Activated CD4-positive, alpha-beta T cell treated with anti-CD3 and anti-CD28 coated beads, Interleukin-2, amount 10 ng/mL, durations not matched to agents 7 days and 5 days (primary cell): ENCODE data around the gene WDR62. TPM values are rescaled to one million over a fixed set of nuclear protein-coding genes. Genes with fewer than 3 reads are reported as not detected.
"Not testable (repeated sequence)": the region's sequence is repeated elsewhere in the genome, so short reads cannot be mapped to it uniquely, and the experiment has no call there.

Experiments
- CTCF ChIA-PET: fragments of 350-600 bp; sonication (Branson Sonifier 250); formaldehyde crosslinking; loops from one replicate; lab custom pipeline; 2021; ENCODE audit warnings: antibody characterized with exemption; lab: Charles Lee
- POLR2A ChIA-PET: fragments of 350-600 bp; sonication (Branson Sonifier 250); formaldehyde crosslinking; loops from one replicate; lab custom pipeline; 2021; ENCODE audit warnings: antibody characterized with exemption; lab: Charles Lee
- DNase-seq: peaks from one replicate; pipeline ENCODE4 v3.0.0-alpha.2; 2020
- H3K27ac Mint-ChIP-seq: one replicate; pipeline ENCODE4 v1.8.0; 2021; ENCODE audit warnings: mild to moderate bottlenecking, moderate library complexity, mixed read lengths
- H3K27me3 Mint-ChIP-seq: one replicate; pipeline ENCODE4 v1.8.0; 2021; ENCODE audit warnings: mixed read lengths
- H3K36me3 Mint-ChIP-seq: one replicate; pipeline ENCODE4 v1.8.0; 2021; ENCODE audit warnings: low read depth, mixed read lengths
- H3K4me1 Mint-ChIP-seq: one replicate; pipeline ENCODE4 v1.8.0; 2021; ENCODE audit warnings: mixed read lengths
- H3K4me3 Mint-ChIP-seq: one replicate; pipeline ENCODE4 v1.8.0; 2021; ENCODE audit warnings: mild to moderate bottlenecking, moderate library complexity, mixed read lengths
- H3K9me3 Mint-ChIP-seq: one replicate; pipeline ENCODE4 v1.8.0; 2021; ENCODE audit warnings: mixed read lengths
- total RNA-seq, 2 experiments: library from RNA; stranded (reverse); gene quantifications; one replicate each; pipeline ENCODE4 v1.2.3, GENCODE V29; 2021

The WDR62 gene
- total RNA-seq, 2 experiments from 2014 or later = 33.4 to 37.1 TPM

- POLR2A ChIA-PET = no interaction called here
- no peak overlapping the region for H3K27ac Mint-ChIP-seq
- no peaks in the 10 kb centered on the region for H3K27me3 Mint-ChIP-seq
- H3K4me3 Mint-ChIP-seq = no peak overlapping the region
- peaks cover 45% of the 10 kb centered on the region for H3K36me3 Mint-ChIP-seq
- CTCF ChIA-PET = no interaction called here
- no peaks in the 10 kb centered on the region for H3K9me3 Mint-ChIP-seq
- H3K4me1 Mint-ChIP-seq = peaks cover 17% of the 10 kb centered on the region
- DNase-seq = no peak
These were observed 66.9 kb downstream of the WDR62 start for GRCh38 chr19:36121486-36122124.

GRCh38 chr19:36125557-36125956 is 70.9 kb downstream of the WDR62 start:
- Mint-ChIP-seq H3K27ac (peak overlapping the region; percentile 43), H3K4me3 (no peak overlapping the region), H3K4me1 (peaks cover 15% of the 10 kb centered on the region), H3K27me3 (no peaks in the 10 kb centered on the region), H3K9me3 (no peaks in the 10 kb centered on the region), H3K36me3 (peaks cover 22% of the 10 kb centered on the region)
- CTCF ChIA-PET = interaction anchor here (1.0 to 5.3 kb wide), 4 partner anchors 9 to 43 kb away, joined by 3 to 47 read pairs (median 10); partner anchors contain the start of genes POLR2I and TBCB
- DNase-seq = no peak
- POLR2A ChIA-PET = no interaction called here

DNA sequence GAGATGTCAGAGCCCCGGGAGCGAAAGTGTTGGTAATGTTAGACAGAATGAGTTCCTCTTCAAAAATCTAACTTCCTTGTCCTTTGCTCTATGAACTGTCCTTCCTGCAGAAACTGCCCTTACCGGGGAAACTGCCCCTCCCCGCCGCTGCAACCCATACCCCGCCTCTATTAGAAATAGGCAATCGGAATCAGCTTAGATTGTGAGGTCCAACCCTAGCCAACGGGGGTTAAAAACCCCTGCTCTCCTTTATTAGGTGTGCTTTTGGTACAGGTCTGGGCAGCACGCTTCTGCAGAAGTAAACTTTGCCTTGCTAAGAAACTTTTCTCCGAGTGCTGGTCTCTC is 73.7 kb downstream of the WDR62 start:
- peaks cover 32% of the 10 kb centered on the region for H3K4me1 Mint-ChIP-seq
- ChIA-PET POLR2A (interaction anchor here (1.0 to 1.4 kb wide), 2 partner anchors 12 to 14 kb away, joined by 3 to 4 read pairs; partner anchors contain the start of genes CAPNS1 and POLR2I), CTCF (interaction anchor here (0.6 to 5.3 kb wide), 23 partner anchors 8 to 1247 kb away, joined by 3 to 47 read pairs (median 5); partner anchors contain the start of genes CAPNS1, POLR2I, TBCB and ZNF146)
- peaks cover 17% of the 10 kb centered on the region for H3K36me3 Mint-ChIP-seq
- H3K4me3 Mint-ChIP-seq = peak overlapping the region; percentile 79
- H3K27ac Mint-ChIP-seq = peak overlapping the region; percentile 92
- DNase-seq = no peak
- no peaks in the 10 kb centered on the region for H3K9me3 Mint-ChIP-seq
- no peaks in the 10 kb centered on the region for H3K27me3 Mint-ChIP-seq

DNA sequence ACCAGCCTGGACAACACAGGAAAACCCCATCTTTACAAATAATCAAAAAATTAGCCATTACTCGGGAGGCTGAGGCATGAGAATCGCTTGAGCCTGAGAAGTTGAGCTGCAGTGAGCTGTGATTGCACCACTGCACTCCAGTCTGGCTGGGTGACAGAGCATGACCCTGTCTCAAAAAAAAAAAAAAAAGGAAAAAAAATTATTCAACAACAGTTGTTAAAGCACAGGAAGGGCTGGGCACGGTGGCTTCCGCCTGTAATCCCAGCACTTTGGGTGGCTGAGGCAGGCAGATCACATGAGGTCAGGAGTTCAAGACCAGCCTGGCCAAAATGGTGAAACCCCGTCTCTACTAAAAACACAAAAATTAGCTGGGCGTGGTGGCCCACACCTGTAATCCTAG is 76.5 kb downstream of the WDR62 start:
- H3K27ac Mint-ChIP-seq, POLR2A ChIA-PET, H3K27me3 Mint-ChIP-seq, H3K4me3 Mint-ChIP-seq, H3K9me3 Mint-ChIP-seq, H3K36me3 Mint-ChIP-seq, DNase-seq: not testable (repeated sequence)
- H3K4me1 Mint-ChIP-seq = peaks cover 45% of the 10 kb centered on the region
- CTCF ChIA-PET = interaction anchor here (0.6 to 2.6 kb wide), 3 partner anchors 8 to 41 kb away, joined by 3 to 12 read pairs (median 3); partner anchors contain the start of gene CAPNS1

- H3K27me3 Mint-ChIP-seq, H3K36me3 Mint-ChIP-seq, POLR2A ChIA-PET, DNase-seq, H3K9me3 Mint-ChIP-seq, H3K4me3 Mint-ChIP-seq, H3K27ac Mint-ChIP-seq: not testable (repeated sequence)
- peaks cover 44% of the 10 kb centered on the region for H3K4me1 Mint-ChIP-seq
- CTCF ChIA-PET = interaction anchor here (3.5 kb wide), 1 partner anchor 8 kb away, joined by 29 read pairs; no protein-coding TSS in a partner anchor
These were observed 80.2 kb downstream of the WDR62 start for GRCh38 chr19:36134867-36135266.

DNA sequence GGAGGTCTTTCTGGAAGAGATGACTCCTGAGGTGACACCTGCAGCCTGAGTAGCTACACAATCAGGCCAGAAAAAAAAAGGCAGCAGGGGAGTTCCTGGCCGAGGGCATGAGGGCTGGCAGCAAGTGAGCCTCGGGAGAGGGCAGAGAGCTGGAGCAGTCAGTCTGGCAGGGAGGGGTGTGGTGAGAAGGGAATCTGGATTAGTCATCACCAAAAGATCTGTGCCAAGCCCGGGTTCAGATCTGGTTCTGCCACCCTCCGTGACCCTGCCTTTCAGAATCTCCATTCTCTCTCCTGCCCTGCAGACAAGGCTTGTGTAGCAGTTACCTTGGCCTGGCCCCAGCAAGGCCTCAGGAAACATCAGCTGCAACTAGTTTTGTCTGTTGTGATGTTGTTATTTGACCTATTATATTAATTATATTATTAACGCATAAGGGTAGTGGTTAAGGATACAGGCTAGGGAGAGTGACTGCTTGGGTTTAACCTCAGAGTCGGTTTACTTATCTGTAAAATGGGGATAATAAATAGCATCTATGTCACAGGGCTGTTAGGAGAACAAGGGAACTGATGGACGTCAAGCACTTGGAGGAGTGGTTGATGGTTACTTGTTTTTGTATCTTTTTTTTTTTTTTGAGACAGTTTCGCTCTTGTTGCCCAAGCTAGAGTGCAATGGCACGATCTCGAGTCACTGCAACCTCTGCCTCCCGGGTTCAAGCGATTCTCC is 82.4 kb downstream of the WDR62 start:
- POLR2A ChIA-PET = no interaction called here

GRCh38 chr19:36139120-36139472 is 84.4 kb downstream of the WDR62 start:
- Mint-ChIP-seq H3K4me3 (peak overlapping the region; percentile 88), H3K27me3 (no peaks in the 10 kb centered on the region), H3K9me3 (no peaks in the 10 kb centered on the region), H3K36me3 (peaks cover 25% of the 10 kb centered on the region), H3K27ac (peak overlapping the region; percentile 95), H3K4me1 (peaks cover 37% of the 10 kb centered on the region)
- ChIA-PET POLR2A (no interaction called here), CTCF (interaction anchor here (1.2 to 2.9 kb wide), 3 partner anchors 9 to 35 kb away, joined by 3 to 12 read pairs (median 11); no protein-coding TSS in a partner anchor)
- DNase-seq = no peak

More for the DNA sequence above, 82.4 kb downstream of the WDR62 start:
- Mint-ChIP-seq H3K27ac (peak overlapping the region; percentile 60), H3K9me3 (no peaks in the 10 kb centered on the region), H3K36me3 (peaks cover 15% of the 10 kb centered on the region), H3K4me1 (peaks cover 46% of the 10 kb centered on the region), H3K4me3 (no peak overlapping the region), H3K27me3 (no peaks in the 10 kb centered on the region)
- DNase-seq = no peak
- CTCF ChIA-PET = interaction anchor here (3.5 kb wide), 1 partner anchor 10 kb away, joined by 29 read pairs; no protein-coding TSS in a partner anchor

DNA sequence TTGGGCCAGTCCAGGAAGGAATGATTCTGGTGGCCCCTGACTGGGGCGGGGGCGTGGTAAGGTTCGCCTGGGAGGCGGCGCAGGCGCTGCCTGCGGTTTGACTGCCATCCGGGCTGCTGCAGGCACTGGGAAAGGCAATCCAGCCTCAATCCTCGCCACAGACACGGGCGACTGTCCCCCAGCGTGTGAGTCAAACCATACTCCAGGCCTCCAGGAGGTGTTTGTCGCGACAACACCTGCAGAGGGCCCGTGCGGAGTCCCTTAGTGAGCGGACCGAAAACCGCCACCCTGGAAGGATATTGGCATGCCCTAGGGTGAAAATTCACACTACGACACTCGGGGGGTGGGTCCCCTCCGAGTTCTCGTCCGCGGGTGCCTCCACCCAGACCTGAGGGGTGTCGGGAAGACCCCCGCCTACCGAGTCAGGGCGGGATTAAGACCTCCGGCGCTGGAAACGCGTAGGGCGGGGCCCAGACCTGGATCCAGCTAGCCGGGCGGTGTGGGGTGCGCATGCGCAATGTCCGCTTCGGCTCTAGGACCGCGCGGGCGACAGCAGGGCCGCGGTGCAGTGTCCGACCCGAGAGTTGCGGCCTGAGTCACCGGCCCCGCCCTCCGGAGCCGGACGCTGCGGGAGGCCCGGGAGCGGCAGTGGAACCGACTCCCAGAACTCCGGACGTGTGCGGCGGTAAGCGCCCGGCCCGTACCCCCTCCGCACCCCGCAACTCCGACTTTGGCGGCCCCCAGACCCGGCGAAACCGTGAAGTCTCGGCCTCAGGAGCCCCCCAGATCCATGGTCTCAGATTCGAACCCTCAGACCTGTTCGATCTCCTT is 85.0 kb downstream of the WDR62 start, which contains the start of gene CAPNS1:
Gene CAPNS1, plus strand, starts transcription at position 594 of the 831 bp plus-strand sequence. CDS start 946 bp downstream, outside the sequence.
- H3K4me3 Mint-ChIP-seq = peak within 1 kb of the TSS; percentile 88
- H3K9me3 Mint-ChIP-seq = no peaks in the 10 kb centered on the region
- peak; percentile 91 for DNase-seq
- peaks cover 27% of the 10 kb centered on the region for H3K36me3 Mint-ChIP-seq
- ChIA-PET CTCF (interaction anchor here (0.9 to 2.9 kb wide), 4 partner anchors 10 to 34 kb away, joined by 3 to 12 read pairs (median 7); no protein-coding TSS in a partner anchor), POLR2A (interaction anchor here (0.6 to 1.1 kb wide), 2 partner anchors 11 to 72 kb away, joined by 3 to 4 read pairs; no protein-coding TSS in a partner anchor)
- H3K4me1 Mint-ChIP-seq = peaks cover 35% of the 10 kb centered on the region
- H3K27me3 Mint-ChIP-seq = no peaks in the 10 kb centered on the region
- peak within 1 kb of the TSS; percentile 95 for H3K27ac Mint-ChIP-seq

DNA sequence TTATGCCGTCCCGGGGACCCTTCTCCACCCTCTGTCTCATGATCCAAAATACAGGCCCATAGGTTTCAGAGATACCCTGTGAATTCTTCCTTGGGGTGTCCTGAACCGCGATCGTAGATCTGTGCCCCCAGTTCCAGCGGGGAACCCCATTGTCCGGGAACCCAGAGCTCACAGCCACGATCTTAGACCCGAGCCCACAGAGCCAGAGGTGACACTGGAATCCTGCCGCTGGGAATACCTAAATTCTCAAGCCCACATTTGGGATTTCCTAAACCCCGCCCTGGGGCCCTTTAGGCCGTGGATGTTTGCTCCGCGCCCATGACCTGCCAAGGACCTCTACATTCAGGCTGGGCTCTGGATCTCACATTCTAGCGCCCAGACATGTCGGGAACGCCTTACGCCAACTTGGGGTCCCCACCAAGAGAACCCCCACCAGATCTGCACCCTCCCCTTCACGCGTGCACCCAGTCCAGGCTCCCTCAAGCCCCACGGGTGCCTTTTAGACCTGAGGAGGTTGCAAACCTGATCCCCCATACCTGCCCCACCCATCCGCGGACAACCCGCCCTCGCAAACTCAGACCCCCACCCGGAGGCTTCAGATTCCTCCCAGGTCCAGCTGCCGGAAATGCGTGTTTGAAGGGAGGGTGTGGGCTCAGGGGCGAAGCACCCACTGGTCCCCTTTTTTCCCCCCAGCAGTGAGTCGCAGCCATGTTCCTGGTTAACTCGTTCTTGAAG is 85.8 kb downstream of the WDR62 start:
- ChIA-PET CTCF (interaction anchor here (0.9 to 2.9 kb wide), 4 partner anchors 10 to 33 kb away, joined by 3 to 12 read pairs (median 7); no protein-coding TSS in a partner anchor), POLR2A (interaction anchor here (0.6 to 1.1 kb wide), 2 partner anchors 12 to 71 kb away, joined by 3 to 4 read pairs; no protein-coding TSS in a partner anchor)
- Mint-ChIP-seq H3K4me1 (peaks cover 31% of the 10 kb centered on the region), H3K9me3 (no peaks in the 10 kb centered on the region), H3K27ac (peak overlapping the region; percentile 95), H3K4me3 (peak overlapping the region; percentile 88), H3K36me3 (peaks cover 31% of the 10 kb centered on the region), H3K27me3 (no peaks in the 10 kb centered on the region)
- DNase-seq = peak; percentile 58

- ChIA-PET POLR2A (no interaction called here), CTCF (interaction anchor here (0.6 to 2.7 kb wide), 2 partner anchors 13 to 385 kb away, joined by 3 to 11 read pairs; no protein-coding TSS in a partner anchor)
- DNase-seq = peak; percentile 92
- H3K9me3 Mint-ChIP-seq = no peaks in the 10 kb centered on the region
- H3K4me1 Mint-ChIP-seq = peaks cover 28% of the 10 kb centered on the region
- peak overlapping the region; percentile 95 for H3K27ac Mint-ChIP-seq
- H3K4me3 Mint-ChIP-seq = peak overlapping the region; percentile 88
- H3K27me3 Mint-ChIP-seq = no peaks in the 10 kb centered on the region
- H3K36me3 Mint-ChIP-seq = peaks cover 38% of the 10 kb centered on the region
These were observed 86.6 kb downstream of the WDR62 start for GRCh38 chr19:36141039-36141927.

DNA sequence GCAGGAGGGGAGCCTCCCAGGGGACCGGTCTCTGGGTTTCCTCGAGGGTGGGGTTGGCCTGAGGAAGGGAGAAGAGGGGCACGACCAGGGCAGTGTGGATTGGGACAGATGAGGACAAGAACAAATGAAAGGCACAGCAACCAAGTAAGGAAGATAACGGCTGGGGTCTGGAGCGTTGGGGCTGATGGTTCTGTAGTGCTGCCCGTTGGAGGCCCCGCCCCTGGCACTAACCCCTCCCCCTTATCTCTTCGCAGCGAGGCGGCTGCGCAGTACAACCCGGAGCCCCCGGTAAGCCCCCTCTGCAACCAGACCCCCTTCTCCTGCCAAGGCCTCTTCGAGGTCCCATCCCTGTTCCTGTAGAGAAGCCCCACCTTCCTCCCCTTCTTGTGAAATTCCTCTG is 87.3 kb downstream of the WDR62 start:
- peak overlapping the region; percentile 88 for H3K4me3 Mint-ChIP-seq
- H3K27ac Mint-ChIP-seq = peak overlapping the region; percentile 36
- ChIA-PET POLR2A (no interaction called here), CTCF (interaction anchor here (0.6 to 1.1 kb wide), 2 partner anchors 15 to 384 kb away, joined by 3 read pairs; no protein-coding TSS in a partner anchor)
- peaks cover 25% of the 10 kb centered on the region for H3K4me1 Mint-ChIP-seq
- H3K9me3 Mint-ChIP-seq = no peaks in the 10 kb centered on the region
- DNase-seq = no peak
- H3K27me3 Mint-ChIP-seq = no peaks in the 10 kb centered on the region
- peaks cover 44% of the 10 kb centered on the region for H3K36me3 Mint-ChIP-seq
